NCI-H510A treated with DMSO at 0.1 percent for 48 hours (cell line): Measurements from ENCODE around the gene TRIM27.
"Not testable (repeated sequence)": the region's sequence is repeated elsewhere in the genome, so short reads cannot be mapped to it uniquely, and the experiment has no call there.

Experiments used
- DNase-seq: peaks from one replicate; lab custom pipeline; 2025; lab: John Stamatoyannopoulos, UW

Gene TRIM27, protein sequence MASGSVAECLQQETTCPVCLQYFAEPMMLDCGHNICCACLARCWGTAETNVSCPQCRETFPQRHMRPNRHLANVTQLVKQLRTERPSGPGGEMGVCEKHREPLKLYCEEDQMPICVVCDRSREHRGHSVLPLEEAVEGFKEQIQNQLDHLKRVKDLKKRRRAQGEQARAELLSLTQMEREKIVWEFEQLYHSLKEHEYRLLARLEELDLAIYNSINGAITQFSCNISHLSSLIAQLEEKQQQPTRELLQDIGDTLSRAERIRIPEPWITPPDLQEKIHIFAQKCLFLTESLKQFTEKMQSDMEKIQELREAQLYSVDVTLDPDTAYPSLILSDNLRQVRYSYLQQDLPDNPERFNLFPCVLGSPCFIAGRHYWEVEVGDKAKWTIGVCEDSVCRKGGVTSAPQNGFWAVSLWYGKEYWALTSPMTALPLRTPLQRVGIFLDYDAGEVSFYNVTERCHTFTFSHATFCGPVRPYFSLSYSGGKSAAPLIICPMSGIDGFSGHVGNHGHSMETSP

DNA sequence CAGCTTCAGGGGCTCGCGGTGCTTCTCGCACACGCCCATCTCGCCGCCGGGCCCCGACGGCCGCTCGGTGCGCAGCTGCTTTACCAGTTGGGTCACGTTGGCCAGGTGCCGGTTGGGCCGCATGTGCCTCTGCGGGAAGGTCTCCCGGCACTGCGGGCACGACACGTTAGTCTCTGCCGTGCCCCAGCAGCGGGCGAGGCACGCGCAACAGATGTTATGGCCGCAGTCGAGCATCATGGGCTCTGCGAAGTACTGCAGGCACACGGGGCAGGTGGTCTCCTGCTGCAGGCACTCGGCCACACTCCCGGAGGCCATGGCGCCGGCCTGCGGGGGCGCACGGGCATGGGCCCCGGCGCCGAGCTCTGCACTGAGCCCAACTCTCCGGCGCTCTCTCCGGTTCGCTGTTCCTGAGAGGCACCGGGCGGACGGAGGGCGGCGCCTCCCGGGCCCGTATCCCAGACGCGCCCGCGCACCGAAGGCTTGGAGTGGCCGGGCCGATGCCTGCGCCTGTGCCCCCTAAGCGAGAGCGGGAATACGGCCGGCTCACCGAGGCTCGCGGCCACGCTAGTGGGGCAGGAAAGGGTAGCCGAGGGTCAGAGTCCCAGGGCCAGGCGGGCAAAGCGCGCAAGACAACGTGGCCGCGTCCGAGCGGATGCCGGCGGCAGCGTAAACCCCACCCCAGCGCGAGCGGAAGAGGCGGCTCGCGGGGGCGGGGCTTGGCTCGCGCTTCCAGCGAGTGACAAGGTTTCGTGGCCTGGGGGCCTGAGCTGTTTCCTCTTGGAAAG is at the start of gene TRIM27:
TSS of gene TRIM27 (minus strand) at position 668 of the 785 bp plus-strand sequence. CDS start at position 315, 353 bp downstream.
- DNase-seq = peak; percentile 84

DNA sequence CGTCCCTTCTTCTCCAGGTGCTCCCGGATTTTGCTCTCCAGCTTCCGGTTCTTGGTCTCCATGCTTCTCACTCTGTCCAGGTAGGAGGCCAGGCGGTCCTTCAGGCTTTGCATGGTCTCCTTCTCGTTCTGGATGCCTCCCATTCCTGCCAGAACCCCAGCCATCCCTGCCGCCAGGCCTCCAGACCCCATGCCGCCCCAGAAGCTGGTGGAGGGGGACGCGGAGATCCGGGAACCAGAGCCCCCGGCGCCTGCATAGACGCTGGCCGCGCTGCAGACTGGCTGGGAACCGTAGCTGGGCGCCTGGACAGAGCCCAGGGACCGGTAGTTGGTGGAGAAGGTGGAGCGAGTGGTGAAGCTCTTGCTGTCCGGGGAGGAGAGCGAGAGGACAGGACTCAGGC is 46.3 kb upstream of the TRIM27 start:
- DNase-seq = not testable (repeated sequence)

DNA sequence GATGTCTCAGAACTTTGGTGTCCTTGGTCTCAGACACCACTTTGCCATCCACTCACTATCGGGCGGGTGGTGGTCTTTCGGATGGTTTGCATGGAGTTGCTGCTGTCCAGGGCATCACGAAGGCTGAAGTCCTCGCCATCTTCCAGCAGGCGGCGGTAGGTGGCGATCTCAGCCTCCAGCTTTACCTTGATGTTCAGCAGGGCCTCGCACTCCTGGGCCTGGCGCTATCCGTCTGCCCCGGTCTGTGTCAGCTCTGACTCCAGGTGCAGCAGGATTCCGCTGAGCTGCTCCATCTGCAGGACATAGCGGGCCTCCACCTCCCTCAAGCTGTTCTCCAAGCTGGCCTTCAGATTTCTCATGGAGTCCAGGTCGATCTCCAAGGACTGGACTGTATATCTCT is 45.3 kb upstream of the TRIM27 start:
- DNase-seq = no peak

DNA sequence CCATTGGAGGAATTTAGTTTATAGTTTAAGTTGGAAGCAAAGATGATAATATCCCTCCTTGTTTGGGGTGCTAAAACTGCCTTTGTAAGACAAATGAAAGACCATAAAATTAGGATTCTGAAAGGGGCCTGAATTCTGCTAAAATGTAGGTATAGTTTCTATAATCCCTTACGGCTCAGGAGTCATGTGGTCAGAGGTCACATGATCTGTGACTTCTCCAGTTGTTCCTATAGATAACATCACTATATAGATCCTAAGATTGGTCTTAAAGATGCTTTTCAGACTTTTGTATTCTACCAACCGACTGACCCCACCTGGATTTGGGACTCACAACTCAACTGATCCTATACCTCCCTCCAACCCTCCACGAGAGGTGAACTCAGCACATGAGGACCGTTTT is 44.7 kb upstream of the TRIM27 start:
- no peak for DNase-seq

DNA sequence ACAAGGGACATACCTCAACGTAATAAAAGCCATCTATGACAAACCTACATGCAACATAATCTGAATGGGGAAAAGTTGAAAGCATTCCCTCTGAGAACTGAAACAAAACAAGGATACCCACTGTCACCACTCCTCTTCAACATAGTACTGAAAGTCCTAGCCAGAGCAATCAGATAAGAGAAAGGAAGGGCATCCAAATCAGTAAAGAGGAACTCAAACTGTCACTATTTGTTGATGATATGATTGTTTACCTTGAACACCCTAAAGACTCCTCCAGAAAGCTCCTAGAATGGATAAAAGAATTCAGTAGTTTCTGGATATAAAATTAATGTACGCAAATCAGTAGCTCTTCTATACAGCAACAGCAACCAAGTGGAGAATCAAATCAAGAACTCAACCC is 41.9 kb upstream of the TRIM27 start:
- DNase-seq = no peak

DNA sequence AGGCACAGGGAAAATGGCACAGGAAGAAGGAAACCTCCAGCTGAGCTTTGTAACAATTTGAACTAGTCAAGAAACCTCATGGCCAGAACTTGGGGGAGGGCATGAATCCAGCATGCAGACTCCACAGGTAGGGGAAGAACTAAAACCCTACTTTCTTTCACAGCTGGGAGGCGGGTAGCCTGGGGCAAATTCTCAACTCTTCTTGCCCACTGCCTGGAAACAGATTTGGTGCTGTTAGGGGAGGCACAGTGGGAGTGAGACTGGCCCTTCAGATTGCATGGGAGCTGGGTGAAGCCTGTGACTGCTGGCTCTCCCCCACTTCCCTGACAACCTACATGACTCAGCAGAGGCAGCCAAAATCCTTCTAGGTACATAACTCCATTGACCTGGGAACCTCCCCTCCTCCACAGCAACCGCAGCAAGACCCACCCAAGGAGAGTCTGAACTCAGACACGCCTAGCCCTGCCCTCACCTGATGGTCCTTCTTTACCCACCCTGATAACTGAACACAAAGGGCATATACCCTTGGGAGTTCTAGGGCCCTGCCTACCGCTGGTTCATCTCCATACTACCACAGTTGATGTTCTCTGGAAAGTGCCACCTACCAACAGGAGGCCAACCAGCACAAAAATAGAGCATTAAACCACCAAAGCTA is 37.2 kb upstream of the TRIM27 start:
- DNase-seq = no peak

DNA sequence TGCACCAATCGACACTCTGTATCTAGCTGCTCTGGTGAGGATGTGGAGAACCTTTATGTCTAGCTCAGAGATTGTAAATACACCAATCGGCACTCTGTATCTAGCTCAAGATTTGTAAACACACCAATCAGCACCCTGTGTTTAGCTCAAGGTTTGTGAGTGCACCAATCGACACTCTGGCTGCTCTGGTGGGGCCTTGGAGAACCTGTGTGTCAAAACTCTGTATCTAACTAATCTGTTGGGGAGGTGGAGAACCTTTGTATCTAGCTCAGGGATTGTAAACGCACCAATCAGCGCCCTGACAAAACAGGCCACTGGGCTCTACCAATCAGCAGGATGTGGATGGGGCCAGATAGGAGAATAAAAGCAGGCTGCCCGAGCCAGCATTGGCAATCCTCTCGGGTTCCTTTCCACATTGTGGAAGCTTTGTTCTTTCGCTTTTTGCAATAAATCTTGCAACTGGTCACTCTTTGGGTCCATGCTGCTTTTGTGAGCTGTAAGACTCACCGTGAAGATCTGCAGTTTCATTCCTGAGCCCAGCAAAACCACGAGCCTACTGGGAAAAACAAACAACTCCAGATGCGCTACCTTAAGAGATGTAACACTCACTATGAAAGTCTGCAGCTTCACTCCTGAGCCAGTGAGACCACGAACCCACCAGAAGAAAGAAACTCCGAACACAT is 34.9 kb upstream of the TRIM27 start:
- DNase-seq = not testable (repeated sequence)

DNA sequence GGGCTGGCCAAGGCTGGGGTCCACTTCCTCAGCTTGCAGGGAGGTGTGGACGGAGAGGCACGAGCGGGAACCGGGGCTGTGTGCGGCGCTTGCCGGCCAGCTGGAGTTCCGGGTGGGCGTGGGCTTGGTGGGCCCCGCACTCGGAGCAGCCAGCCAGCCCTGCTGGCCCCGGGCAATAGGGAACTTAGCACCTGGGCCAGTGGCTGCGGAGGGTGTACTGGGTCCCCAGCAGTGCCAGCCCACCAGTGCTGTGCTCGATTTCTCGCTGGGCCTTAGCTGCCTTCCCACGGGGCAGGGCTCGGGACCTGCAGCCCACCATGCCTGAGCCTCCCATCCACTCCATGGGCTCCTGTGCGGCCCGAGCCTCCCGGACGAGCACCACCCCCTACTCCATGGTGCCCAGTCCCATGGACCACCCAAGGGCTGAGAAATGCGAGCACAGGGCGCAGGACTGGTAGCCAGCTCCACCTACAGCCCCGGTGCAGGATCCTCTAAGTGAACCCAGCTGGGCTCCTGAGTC is 34.1 kb upstream of the TRIM27 start:
- not testable (repeated sequence) for DNase-seq

DNA sequence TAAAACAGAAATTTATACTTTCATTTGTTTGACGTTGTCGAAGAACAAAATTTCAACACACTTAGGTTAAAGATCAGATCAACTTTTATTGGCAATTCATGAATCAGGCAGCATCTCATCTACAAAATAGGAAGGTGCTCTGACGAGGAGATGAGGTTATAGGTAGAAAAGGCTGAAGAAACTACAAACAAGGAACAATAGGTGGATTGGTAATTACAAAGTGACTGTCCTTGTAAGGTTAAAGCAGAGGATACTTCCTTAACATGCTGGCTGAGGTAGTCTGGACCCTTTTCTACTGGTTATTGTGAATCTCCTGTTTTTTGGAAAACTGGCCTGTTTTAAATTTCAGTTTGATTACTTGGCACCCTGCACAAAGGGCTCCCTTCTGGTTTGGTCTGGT is 32.5 kb upstream of the TRIM27 start:
- DNase-seq = no peak

DNA sequence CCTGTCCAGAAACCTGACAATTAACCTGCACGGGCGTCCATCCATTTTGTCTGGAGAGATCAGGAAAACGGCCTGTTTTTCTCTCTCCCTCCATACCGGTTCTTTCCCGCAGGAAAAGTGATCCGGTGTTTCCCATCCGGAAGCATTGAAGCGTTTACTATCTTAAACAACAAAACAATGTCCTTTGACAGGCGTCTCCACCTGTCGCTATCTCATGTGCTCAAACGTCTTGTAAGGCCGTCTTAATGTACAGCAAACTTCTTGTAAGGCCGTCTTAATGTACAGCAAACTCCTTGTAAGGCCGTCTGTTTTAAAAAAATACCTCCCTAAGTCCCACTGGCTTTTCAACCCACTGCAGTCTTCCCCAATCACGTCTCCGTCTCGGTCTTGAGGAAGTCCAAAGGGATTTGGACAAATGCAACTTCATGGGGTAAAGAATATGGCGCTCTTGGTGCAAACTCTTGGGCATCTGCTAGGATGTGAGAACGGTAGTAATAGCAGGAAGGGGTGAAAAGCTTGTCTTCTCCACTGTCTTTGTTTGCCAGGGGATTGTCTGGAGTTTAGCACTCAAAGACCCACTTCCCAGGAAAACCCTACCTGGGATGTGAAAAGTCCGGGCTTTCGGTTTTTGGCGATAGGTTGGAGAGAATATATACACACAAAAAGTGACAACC is 29.9 kb upstream of the TRIM27 start:
- DNase-seq = peak; percentile 43

DNA sequence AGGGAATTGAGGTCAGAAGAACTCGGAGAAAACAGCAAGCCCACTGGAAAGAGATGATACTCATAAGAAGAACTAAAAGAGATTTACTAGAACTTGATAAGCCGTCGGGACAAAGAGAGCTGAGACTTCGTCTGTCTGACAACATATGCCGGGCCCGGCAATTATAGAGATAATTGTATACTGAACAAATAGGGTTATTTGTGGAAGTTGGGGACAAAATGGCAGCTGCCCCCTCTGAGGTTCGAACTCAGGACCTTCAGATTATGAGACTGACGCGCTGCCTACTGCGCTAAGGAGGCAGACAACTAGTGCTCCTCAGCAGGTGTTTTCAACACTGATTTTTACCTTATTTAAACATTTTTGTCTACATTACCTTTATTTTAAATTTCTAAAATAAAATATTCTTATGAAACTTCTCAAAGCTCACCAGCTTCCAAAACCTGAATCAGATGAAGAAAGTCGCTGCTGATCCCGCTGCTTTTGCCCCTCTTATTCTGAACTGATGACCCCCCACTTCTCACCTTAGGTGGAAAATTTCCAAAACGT is 29.3 kb upstream of the TRIM27 start:
- DNase-seq = peak; percentile 70

DNA sequence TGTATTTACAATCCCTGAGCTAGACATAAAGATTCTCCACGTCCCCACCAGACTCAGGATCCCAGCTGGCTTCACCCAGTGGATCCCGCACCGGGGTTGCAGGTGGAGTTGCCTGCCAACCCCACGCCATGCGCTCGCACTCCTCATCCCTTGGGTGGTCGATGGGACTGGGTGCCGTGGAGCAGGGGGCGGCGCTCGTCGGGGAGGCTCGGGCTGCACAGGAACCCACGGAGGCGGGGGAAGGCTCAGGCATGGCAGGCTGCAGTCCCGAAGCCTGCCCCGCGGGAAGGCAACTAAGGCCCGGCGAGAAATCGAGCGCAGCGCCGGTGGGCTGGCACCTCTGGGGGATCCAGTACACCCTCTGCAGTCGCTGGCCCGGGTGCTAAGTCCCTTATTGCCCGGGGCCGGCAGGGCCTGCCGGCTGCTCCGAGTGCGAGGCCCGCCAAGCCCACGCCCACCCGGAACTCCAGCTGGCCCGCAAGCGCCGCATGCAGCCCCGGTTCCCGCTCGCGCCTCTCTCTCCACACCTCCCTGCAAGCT is 25.9 kb upstream of the TRIM27 start:
- DNase-seq = not testable (repeated sequence)

DNA sequence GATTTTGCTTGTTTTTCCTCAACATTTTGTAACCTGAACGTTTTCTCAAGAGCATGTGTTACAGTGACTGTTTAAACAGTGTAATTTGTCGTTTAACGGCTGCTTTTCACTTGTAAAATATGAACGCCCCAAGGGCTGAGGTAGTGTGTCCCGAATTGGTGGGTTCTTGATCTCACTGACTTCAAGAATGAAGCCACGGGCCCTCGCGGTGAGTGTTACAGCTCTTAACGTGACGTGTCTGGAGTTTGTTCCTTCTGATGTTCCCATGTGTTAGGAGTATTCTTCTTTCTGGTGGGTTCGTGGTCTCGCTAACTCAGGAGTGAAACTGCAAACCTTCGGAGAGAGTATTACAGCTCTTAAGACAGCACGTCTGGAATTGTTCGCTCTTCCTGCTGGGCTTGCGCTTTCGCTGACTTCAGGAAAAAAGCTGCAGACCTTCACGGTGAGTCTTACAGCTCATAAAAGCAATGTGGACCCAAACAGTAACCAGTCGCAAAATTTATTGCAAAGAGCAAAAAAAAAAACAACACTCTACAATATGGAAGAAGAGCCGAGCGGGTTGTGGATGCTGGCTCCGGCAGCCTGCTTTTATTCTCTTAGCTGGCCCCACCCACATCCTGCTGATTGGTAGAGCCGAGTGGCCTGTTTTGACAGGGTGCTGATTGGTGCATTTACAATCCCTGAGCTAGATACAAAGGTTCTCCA is 25.1 kb upstream of the TRIM27 start:
- no peak for DNase-seq

DNA sequence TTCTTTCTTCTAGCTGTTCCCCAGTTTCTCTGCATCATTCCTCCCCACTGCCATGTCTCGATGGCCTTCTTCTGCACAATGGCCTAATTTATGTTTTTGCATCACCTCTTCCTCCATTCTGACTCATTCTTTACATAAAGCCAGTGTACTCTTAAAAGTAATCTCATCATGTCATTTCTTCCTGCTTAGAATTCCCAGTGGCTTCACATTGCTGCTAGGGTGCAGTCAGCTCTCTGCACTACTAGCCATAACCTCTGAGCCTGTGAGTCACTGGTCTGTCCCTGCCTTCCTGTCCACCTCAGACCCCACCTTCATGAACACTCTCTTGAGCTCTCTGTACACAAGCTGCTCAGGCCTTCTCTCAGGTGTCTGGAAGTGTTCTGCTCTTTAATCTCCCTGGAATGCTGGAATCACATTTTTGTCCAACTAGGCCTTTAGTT is 24.1 kb upstream of the TRIM27 start:
- no peak for DNase-seq

DNA sequence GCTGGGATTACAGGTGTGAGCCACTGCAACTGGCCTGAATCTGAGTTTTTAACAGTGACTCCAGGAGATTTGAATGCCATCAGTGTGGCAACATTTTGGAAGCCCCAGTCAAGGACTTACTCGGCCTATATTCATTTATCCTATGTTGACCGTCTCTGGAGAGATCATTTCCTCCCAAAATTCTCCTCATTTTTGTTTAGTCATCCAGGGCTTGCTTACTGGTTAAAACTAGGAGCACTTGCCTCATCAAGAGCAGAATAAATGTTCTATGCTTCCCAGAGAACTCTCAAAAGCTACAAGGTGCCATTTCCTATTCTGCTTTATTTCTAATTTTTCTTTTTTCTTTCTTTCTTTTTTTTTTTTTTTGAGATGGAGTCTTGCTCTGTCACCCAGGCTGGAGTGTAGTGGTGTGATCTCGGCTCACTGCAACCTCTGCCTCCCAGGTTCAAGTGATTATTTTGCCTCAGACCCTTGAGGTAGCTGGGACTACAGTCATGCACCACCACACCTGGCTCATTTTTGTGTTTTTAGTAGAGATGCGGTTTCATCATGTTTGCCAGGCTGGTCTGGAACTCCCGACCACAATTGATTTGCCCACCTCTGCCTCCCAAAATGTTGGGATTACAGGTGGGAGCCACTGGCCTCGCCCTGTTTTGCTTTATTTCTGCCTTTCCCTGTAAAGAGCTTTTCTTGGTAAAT is 23.4 kb upstream of the TRIM27 start:
- no peak for DNase-seq

DNA sequence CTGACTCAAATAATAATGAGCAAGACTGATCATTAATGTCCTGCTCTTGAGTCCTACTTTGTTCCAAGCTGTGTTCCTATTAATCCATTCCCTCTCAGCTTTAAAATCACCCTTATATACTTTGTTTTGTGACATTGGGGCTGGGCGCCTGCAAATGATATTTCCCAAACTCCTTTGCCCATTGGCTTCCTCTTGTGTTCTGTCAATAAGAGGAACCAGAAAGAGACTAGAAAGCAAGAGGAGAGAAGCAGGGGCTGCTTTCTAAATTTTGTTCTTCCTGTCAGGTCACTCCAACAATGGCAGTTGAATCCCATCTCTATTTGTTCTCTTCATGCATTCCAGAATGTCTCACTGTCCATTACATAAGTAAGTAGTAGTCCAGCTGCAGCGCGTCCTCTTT is 21.6 kb upstream of the TRIM27 start:
- DNase-seq = no peak

DNA sequence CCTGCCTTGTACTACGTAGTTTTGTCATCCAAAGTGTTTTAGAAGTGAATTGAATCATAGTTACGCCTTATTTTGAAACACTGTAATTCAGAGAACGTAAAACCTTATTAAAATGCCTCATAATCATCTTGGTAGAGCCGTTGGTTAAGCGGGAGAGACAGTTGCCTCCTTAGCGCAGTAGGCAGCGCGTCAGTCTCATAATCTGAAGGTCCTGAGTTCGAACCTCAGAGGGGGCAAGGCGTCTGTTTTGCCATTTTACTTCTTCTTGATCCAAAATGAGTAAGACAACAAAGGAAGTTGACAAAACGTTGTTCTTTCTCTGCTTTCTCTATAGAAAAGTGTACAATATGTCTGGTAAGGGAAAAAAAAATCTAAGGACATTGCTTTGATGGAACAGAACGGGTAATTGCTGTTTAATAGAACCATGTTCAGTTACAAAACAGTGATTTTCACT is 20.7 kb upstream of the TRIM27 start:
- peak; percentile 88 for DNase-seq

DNA sequence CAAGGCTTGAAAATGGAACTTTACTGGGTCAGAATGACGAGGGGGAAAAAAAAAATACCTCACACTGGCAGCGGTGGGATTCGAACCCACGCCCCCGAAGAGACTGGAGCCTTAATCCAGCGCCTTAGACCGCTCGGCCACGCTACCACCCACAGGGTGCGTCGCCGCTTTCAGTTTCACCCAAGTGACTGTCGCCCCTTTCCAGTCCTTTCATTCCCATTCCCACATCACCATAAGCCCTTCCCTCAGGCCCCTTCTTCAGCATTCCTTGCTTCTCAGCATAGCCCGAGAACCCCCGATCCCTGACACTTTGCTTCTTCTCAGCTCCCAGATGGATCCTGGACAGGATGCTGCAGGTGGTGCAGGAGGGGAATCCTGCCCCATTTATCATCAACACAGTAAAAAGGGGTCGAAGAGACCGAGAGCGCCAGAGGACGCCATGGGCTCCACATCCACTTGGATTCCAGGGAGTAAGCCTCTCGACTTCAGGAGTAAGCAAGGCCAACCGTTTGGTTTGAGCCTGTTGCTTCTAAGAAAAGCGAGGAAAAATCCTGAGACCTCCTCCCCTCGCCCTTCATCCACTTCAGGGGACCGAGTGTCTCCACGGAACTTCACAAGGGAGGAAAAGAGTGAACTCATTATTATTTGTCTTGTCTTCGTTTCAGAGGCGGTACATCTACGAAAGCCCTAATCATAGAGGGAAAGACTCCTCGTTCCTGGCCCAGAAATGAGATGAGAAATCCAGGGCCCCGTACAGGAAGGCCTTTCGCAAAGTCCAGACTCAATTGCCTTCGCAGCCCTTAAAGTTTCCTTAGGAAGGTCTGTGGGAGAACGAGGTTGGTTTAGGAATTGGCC is 20.0 kb upstream of the TRIM27 start:
- DNase-seq = peak; percentile 75
